Neural progenitor cell (in vitro differentiated cells): ENCODE measurements around the gene ANKMY1. TPM values are rescaled to one million over a fixed set of nuclear protein-coding genes. Genes with fewer than 3 reads are reported as not detected.

ENCODE experiments used
- DNase-seq: peaks from one replicate; pipeline ENCODE4 v3.0.0-alpha.2; 2016; ENCODE audit warnings: low spot score
- H2AFZ ChIP-seq: fragments of 200-600 bp; sonication (generic); replicated peaks from 2 replicates; pipeline ENCODE4 v1.6.1; 2016; ENCODE audit warnings: antibody characterized with exemption
- H3F3A ChIP-seq: fragments of 200-600 bp; sonication (generic); 2 replicates; pipeline ENCODE4 v1.6.1; 2016; ENCODE audit warnings: antibody characterized with exemption, low read depth
- H3K27ac ChIP-seq: fragments of 200-600 bp; sonication (generic); 2 replicates; pipeline ENCODE4 v1.5.1; 2016; ENCODE audit warnings: mild to moderate bottlenecking
- H3K27me3 ChIP-seq: fragments of 200-600 bp; sonication (generic); 2 replicates; pipeline ENCODE4 v1.6.1; 2016; ENCODE audit warnings: mild to moderate bottlenecking, moderate library complexity
- H3K36me3 ChIP-seq: fragments of 200-600 bp; sonication (generic); 2 replicates; pipeline ENCODE4 v1.5.1; 2016
- H3K4me1 ChIP-seq: fragments of 200-600 bp; sonication (generic); 2 replicates; pipeline ENCODE4 v1.6.1; 2016; ENCODE audit warnings: mixed run types
- H3K4me2 ChIP-seq: fragments of 200-600 bp; sonication (generic); 2 replicates; pipeline ENCODE4 v1.6.1; 2016
- H3K4me3 ChIP-seq: fragments of 200-600 bp; sonication (generic); 2 replicates; pipeline ENCODE4 v1.5.1; 2016
- H3K79me2 ChIP-seq: fragments of 200-600 bp; sonication (generic); 2 replicates; pipeline ENCODE4 v1.6.1; 2016; ENCODE audit warnings: low read depth
- H3K9ac ChIP-seq: fragments of 200-600 bp; sonication (generic); 2 replicates; pipeline ENCODE4 v1.6.1; 2016
- H3K9me3 ChIP-seq: fragments of 200-600 bp; sonication (generic); 2 replicates; pipeline ENCODE4 v1.5.1; 2016; ENCODE audit warnings: low read depth
- H4K20me1 ChIP-seq: fragments of 200-600 bp; sonication (generic); 2 replicates; pipeline ENCODE4 v1.6.1; 2016; ENCODE audit warnings: low read depth
- H3K27ac Mint-ChIP-seq: 3 replicates; pipeline ENCODE4 v1.8.0; 2021; ENCODE audit warnings: mixed read lengths
- H3K27me3 Mint-ChIP-seq: 2 replicates; pipeline ENCODE4 v1.8.0; 2022; ENCODE audit warnings: low read depth, mild to moderate bottlenecking, inconsistent platforms, moderate library complexity, mixed read lengths; ENCODE audit not compliant: insufficient read depth
- H3K36me3 Mint-ChIP-seq: 3 replicates; pipeline ENCODE4 v1.8.0; 2021; ENCODE audit warnings: mixed read lengths
- H3K4me1 Mint-ChIP-seq: 3 replicates; pipeline ENCODE4 v1.8.0; 2021; ENCODE audit warnings: mixed read lengths
- H3K4me3 Mint-ChIP-seq: 3 replicates; pipeline ENCODE4 v1.8.0; 2021; ENCODE audit warnings: mild to moderate bottlenecking, moderate library complexity, mixed read lengths
- H3K9me3 Mint-ChIP-seq: 3 replicates; pipeline ENCODE4 v1.8.0; 2020; ENCODE audit warnings: mixed read lengths
- EZH2 ChIP-seq: fragments of 200-600 bp; sonication (generic); IDR thresholded peaks from 2 replicates; pipeline ENCODE4 v1.6.1; 2017; ENCODE audit warnings: antibody characterized with exemption, mild to moderate bottlenecking, moderate library complexity
- EZH2phosphoT487 ChIP-seq: fragments of 200-600 bp; sonication (generic); IDR thresholded peaks from 2 replicates; pipeline ENCODE4 v1.6.1; 2017; ENCODE audit warnings: antibody characterized with exemption
- total RNA-seq: library from RNA; depleted of rRNA; stranded (reverse); fragments of >200 nt; gene quantifications from 2 replicates; pipeline ENCODE4 v1.2.3, GENCODE V29; 2015; ENCODE audit warnings: low replicate concordance
- TF ChIP-seq, protein P1 (sequence below): fragments of 200-600 bp; sonication (generic); IDR thresholded peaks from 2 replicates; pipeline ENCODE4 v1.5.1; 2017; ENCODE audit warnings: antibody characterized with exemption, mild to moderate bottlenecking

The ANKMY1 gene
- total RNA-seq, 1 donor from 2014 or later = 4.2 TPM

DNA sequence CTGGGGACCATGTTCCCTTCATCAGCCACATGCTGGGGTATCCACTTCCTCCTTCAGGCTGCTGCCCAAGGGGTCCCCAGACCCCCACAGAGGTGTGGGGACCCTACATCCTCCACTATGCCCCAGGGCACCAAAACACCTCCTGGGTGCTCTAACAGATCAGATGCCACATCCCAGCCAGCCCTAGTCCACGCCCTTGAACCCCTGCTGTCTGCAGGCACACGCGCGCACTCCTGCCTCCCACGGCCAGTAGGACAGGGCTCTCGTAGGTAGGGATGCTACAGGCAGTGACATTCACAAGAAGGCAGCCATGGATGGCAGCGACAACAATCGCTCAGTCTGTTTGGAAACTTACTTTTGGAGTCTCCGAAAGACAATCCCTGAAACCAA, 125.4 kb downstream of the ANKMY1 start:
- H2AFZ ChIP-seq = no peak overlapping the region
- no peak overlapping the region for H3K4me3 Mint-ChIP-seq
- DNase-seq = no peak
- H3K36me3 ChIP-seq = no peaks in the 10 kb centered on the region
- no peak overlapping the region for H3K27ac Mint-ChIP-seq
- H3K4me1 ChIP-seq = peaks cover 9% of the 10 kb centered on the region
- peaks cover 12% of the 10 kb centered on the region for H4K20me1 ChIP-seq
- H3K79me2 ChIP-seq = peaks cover 17% of the 10 kb centered on the region
- no peak overlapping the region for H3K4me2 ChIP-seq
- H3K4me3 ChIP-seq = no peak overlapping the region
- no peak for TF ChIP-seq EZH2phosphoT487
- TF ChIP-seq, protein P1, sequence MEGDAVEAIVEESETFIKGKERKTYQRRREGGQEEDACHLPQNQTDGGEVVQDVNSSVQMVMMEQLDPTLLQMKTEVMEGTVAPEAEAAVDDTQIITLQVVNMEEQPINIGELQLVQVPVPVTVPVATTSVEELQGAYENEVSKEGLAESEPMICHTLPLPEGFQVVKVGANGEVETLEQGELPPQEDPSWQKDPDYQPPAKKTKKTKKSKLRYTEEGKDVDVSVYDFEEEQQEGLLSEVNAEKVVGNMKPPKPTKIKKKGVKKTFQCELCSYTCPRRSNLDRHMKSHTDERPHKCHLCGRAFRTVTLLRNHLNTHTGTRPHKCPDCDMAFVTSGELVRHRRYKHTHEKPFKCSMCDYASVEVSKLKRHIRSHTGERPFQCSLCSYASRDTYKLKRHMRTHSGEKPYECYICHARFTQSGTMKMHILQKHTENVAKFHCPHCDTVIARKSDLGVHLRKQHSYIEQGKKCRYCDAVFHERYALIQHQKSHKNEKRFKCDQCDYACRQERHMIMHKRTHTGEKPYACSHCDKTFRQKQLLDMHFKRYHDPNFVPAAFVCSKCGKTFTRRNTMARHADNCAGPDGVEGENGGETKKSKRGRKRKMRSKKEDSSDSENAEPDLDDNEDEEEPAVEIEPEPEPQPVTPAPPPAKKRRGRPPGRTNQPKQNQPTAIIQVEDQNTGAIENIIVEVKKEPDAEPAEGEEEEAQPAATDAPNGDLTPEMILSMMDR = no peak
- TF ChIP-seq EZH2 = no peak
- peaks cover 3% of the 10 kb centered on the region for H3K9me3 Mint-ChIP-seq
- H3F3A ChIP-seq = no peaks in the 10 kb centered on the region
- no peaks in the 10 kb centered on the region for H3K9me3 ChIP-seq
- peaks cover 13% of the 10 kb centered on the region for H3K4me1 Mint-ChIP-seq
- H3K9ac ChIP-seq = no peak overlapping the region
- H3K36me3 Mint-ChIP-seq = no peaks in the 10 kb centered on the region
- peaks cover 4% of the 10 kb centered on the region for H3K27me3 Mint-ChIP-seq
- H3K27ac ChIP-seq = no peak overlapping the region
- peaks cover 13% of the 10 kb centered on the region for H3K27me3 ChIP-seq

DNA sequence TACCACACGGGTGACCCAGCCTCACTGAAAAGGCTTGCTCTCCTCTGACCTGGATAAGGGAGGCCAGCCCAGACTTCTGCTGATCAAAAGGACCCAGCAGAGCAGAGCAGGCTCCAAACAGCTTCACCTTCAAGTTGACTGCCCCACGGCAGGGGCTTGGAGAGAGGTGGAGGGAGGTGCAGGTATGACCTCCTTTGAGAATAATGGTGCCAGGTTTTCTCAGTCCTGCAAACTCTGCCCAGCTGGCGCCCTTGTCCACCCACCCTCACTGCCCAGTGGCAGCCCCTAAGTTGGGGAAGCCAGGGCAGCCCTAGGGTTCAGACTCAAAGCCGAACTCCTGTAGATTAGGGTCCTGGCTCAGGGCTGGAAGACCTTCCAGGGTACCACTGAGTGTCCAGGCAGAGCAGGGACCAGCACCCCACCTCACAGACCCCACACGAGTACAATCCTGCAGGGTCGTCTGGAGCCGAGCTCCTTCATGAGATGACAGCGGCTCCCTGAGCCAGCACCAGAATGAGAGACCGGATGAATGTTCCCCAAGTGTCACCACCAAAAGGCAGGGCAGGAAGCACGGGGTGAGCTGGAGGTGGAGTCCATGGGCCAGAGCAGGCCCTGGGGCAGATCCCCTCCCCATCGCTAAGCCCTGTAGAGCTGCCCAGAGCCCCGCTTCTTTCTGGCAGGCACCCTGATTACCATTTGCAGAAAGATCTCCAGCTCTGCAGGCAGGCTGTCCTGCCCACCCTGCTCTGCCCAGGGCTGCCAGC, 125.9 kb downstream of the ANKMY1 start:
- H3K4me1 Mint-ChIP-seq = peaks cover 12% of the 10 kb centered on the region
- no peak for DNase-seq
- H3K4me3 ChIP-seq = no peak overlapping the region
- H3K36me3 ChIP-seq = no peaks in the 10 kb centered on the region
- TF ChIP-seq EZH2 = no peak
- TF ChIP-seq, protein P1 = no peak
- TF ChIP-seq EZH2phosphoT487 = no peak
- no peaks in the 10 kb centered on the region for H3K36me3 Mint-ChIP-seq
- peaks cover 4% of the 10 kb centered on the region for H3K27me3 Mint-ChIP-seq
- H3K27ac ChIP-seq = no peak overlapping the region
- no peaks in the 10 kb centered on the region for H3F3A ChIP-seq
- no peak overlapping the region for H2AFZ ChIP-seq
- H3K9me3 Mint-ChIP-seq = peaks cover 3% of the 10 kb centered on the region
- no peaks in the 10 kb centered on the region for H3K9me3 ChIP-seq
- no peak overlapping the region for H3K27ac Mint-ChIP-seq
- H3K9ac ChIP-seq = no peak overlapping the region
- H3K4me3 Mint-ChIP-seq = no peak overlapping the region
- H3K27me3 ChIP-seq = peaks cover 8% of the 10 kb centered on the region
- peaks cover 6% of the 10 kb centered on the region for H4K20me1 ChIP-seq
- H3K79me2 ChIP-seq = peaks cover 12% of the 10 kb centered on the region
- H3K4me2 ChIP-seq = no peak overlapping the region
- peaks cover 6% of the 10 kb centered on the region for H3K4me1 ChIP-seq

DNA sequence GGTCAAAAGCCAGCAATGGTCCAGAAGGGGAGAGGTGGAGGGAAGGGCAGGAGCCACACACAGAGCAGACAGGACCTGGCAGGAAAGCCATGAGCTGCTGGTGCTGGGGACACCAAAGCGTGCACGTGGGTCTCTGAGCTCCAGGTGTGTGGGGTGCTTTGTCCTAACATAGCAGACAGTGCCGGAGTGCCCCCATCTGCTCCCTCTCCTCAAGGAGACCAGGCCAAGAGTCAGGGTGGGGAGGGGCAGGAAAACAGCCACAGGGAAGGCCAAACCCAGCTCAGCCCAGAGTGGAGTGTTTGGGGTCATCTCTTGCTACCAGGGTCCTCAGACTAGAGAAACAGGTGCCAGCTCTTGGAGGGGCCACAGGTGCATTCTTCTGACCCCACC, 126.5 kb downstream of the ANKMY1 start:
- Mint-ChIP-seq H3K4me3 (no peak overlapping the region), H3K27me3 (peaks cover 4% of the 10 kb centered on the region)

More for the DNA sequence above, 126.5 kb downstream of the ANKMY1 start:
- Mint-ChIP-seq H3K4me1 (peaks cover 16% of the 10 kb centered on the region), H3K9me3 (peaks cover 5% of the 10 kb centered on the region), H3K27ac (no peak overlapping the region), H3K36me3 (no peaks in the 10 kb centered on the region)
- Histone ChIP-seq H3K4me3 (no peak overlapping the region), H2AFZ (no peak overlapping the region), H3K79me2 (peaks cover 6% of the 10 kb centered on the region), H3K9ac (no peak overlapping the region), H3K27ac (no peak overlapping the region), H3K9me3 (no peaks in the 10 kb centered on the region), H3K4me2 (no peak overlapping the region), H4K20me1 (peaks cover under 1% of the 10 kb centered on the region), H3F3A (no peaks in the 10 kb centered on the region), H3K36me3 (no peaks in the 10 kb centered on the region), H3K27me3 (peaks cover 2% of the 10 kb centered on the region), H3K4me1 (peaks cover under 1% of the 10 kb centered on the region)
- no peak for DNase-seq
- no peak for TF ChIP-seq EZH2
- TF ChIP-seq, protein P1 = no peak
- no peak for TF ChIP-seq EZH2phosphoT487
